OCI-LY1 (cell line): ENCODE data around the gene PHF8.

Experiments used
- H2AFZ ChIP-seq: fragments of 200-600 bp; sonication (generic), shearing (Covaris generic); 2 replicates; pipeline ENCODE4 v1.6.0; 2014; ENCODE audit warnings: antibody characterized with exemption, mild to moderate bottlenecking, low read length
- H3F3A ChIP-seq: fragments of 200-600 bp; sonication (generic), shearing (Covaris generic); 2 replicates; pipeline ENCODE4 v1.6.0; 2014; ENCODE audit warnings: mild to moderate bottlenecking, antibody characterized with exemption, low read length, moderate library complexity; ENCODE audit not compliant: insufficient read depth
- H3K27ac ChIP-seq: fragments of 200-600 bp; sonication (generic); 2 replicates; pipeline ENCODE4 v1.5.1; 2014; ENCODE audit warnings: low read length, mixed run types, mild to moderate bottlenecking, low read depth; ENCODE audit not compliant: poor library complexity, severe bottlenecking
- H3K27me3 ChIP-seq: fragments of 200-600 bp; sonication (generic); 2 replicates; pipeline ENCODE4 v1.6.0; 2014; ENCODE audit warnings: antibody characterized with exemption, mild to moderate bottlenecking, low read length, moderate library complexity; ENCODE audit not compliant: insufficient read depth
- H3K36me3 ChIP-seq: fragments of 200-600 bp; sonication (generic); 2 replicates; pipeline ENCODE4 v1.6.1; 2014; ENCODE audit warnings: mild to moderate bottlenecking, antibody characterized with exemption, low read length, moderate library complexity, mixed read lengths; ENCODE audit not compliant: insufficient read depth
- H3K4me1 ChIP-seq: fragments of 200-600 bp; sonication (generic); 2 replicates; pipeline ENCODE4 v1.5.1; 2014; ENCODE audit warnings: mild to moderate bottlenecking, low read length, moderate library complexity; ENCODE audit not compliant: insufficient read depth, severe bottlenecking
- H3K4me2 ChIP-seq: fragments of 200-600 bp; sonication (generic), shearing (Covaris generic); 2 replicates; pipeline ENCODE4 v1.6.1; 2014; ENCODE audit warnings: low read length
- H3K4me3 ChIP-seq: fragments of 200-600 bp; sonication (generic); 2 replicates; pipeline ENCODE4 v1.5.1; 2014; ENCODE audit warnings: low read length, low read depth, mild to moderate bottlenecking, mixed read lengths; ENCODE audit not compliant: poor library complexity, severe bottlenecking
- H3K79me2 ChIP-seq: fragments of 200-600 bp; shearing (Covaris generic); 2 replicates; pipeline ENCODE4 v1.6.1; 2016; ENCODE audit warnings: mixed run types, low read length, mixed read lengths; ENCODE audit not compliant: insufficient read depth
- H3K9ac ChIP-seq: fragments of 200-600 bp; sonication (generic), shearing (Covaris generic); 2 replicates; pipeline ENCODE4 v1.6.1; 2014; ENCODE audit warnings: mild to moderate bottlenecking, low read length, mixed read lengths
- H3K9me2 ChIP-seq: fragments of 200-600 bp; sonication (generic), shearing (Covaris generic); 2 replicates; pipeline ENCODE4 v1.6.1; 2014; ENCODE audit warnings: low read depth, mild to moderate bottlenecking, low read length, mixed read lengths
- H3K9me3 ChIP-seq: fragments of 200-600 bp; shearing (Covaris generic); 2 replicates; pipeline ENCODE4 v1.6.1; 2014; ENCODE audit warnings: low read length, mixed read lengths
- H4K20me1 ChIP-seq: fragments of 200-600 bp; sonication (generic), shearing (Covaris generic); 2 replicates; pipeline ENCODE4 v1.6.0; 2016; ENCODE audit warnings: mild to moderate bottlenecking, low read length; ENCODE audit not compliant: insufficient read depth
- CTCF ChIP-seq: fragments of 200-600 bp; sonication (generic), shearing (Covaris generic); IDR thresholded peaks from 2 replicates; pipeline ENCODE4 v1.5.1; 2017; ENCODE audit warnings: mild to moderate bottlenecking, antibody characterized with exemption, low read length, moderate library complexity, mixed read lengths
- EZH2 ChIP-seq: fragments of 200-600 bp; sonication (generic), shearing (Covaris generic); IDR thresholded peaks from 2 replicates; pipeline ENCODE4 v1.8.0; 2017; ENCODE audit warnings: borderline replicate concordance, mixed run types, mild to moderate bottlenecking, antibody characterized with exemption, low read length, moderate library complexity, mixed read lengths

Gene PHF8

GRCh38 chrX:54044126-54044876 is at the start of gene PHF8:
Gene PHF8 (minus strand): TSS chrX:54044473. CDS start chrX:54042728, 1,745 bp downstream.
- Histone ChIP-seq H3K27ac (peak within 1 kb of the TSS; percentile 96), H3K4me3 (peak within 1 kb of the TSS; percentile 97), H2AFZ (peak within 1 kb of the TSS; percentile 46; the same call in 1 of the 2 replicates), H3F3A (no peaks in the 10 kb centered on the region), H3K4me2 (peak within 1 kb of the TSS; percentile 97), H3K9me3 (no peaks in the 10 kb centered on the region), H3K36me3 (peaks cover 11% of the 10 kb centered on the region), H3K4me1 (peaks cover 17% of the 10 kb centered on the region), H3K79me2 (peaks cover 8% of the 10 kb centered on the region; the same call in 1 of the 2 replicates), H3K9ac (peak within 1 kb of the TSS; percentile 97), H4K20me1 (no peaks in the 10 kb centered on the region), H3K9me2 (no peaks in the 10 kb centered on the region), H3K27me3 (no peaks in the 10 kb centered on the region)
- TF ChIP-seq CTCF, result no peak
- no peak for TF ChIP-seq EZH2

- no peaks in the 10 kb centered on the region for H3K27me3 ChIP-seq
Measured at GRCh38 chrX:54093571-54093970, 49.3 kb upstream of the PHF8 start.

GRCh38 chrX:54093159-54093558 is 48.9 kb upstream of the PHF8 start:
- Histone ChIP-seq H3K36me3 (no peaks in the 10 kb centered on the region), H3K9me2 (no peaks in the 10 kb centered on the region), H2AFZ (no peak overlapping the region), H3K9ac (no peak overlapping the region), H3K27me3 (no peaks in the 10 kb centered on the region), H3F3A (no peaks in the 10 kb centered on the region), H3K4me3 (no peak overlapping the region), H3K4me2 (no peak overlapping the region), H3K4me1 (no peaks in the 10 kb centered on the region), H4K20me1 (no peaks in the 10 kb centered on the region), H3K9me3 (no peaks in the 10 kb centered on the region), H3K27ac (no peak overlapping the region), H3K79me2 (no peaks in the 10 kb centered on the region)
- no peak for TF ChIP-seq EZH2
- TF ChIP-seq CTCF, result no peak

More at GRCh38 chrX:54093571-54093970, 49.3 kb upstream of the PHF8 start:
- Histone ChIP-seq H3K9me3 (no peaks in the 10 kb centered on the region), H3K36me3 (no peaks in the 10 kb centered on the region), H2AFZ (no peak overlapping the region), H3K9me2 (no peaks in the 10 kb centered on the region), H3K4me2 (no peak overlapping the region), H4K20me1 (no peaks in the 10 kb centered on the region), H3K9ac (no peak overlapping the region), H3K4me1 (no peaks in the 10 kb centered on the region), H3K79me2 (no peaks in the 10 kb centered on the region), H3F3A (no peaks in the 10 kb centered on the region), H3K4me3 (no peak overlapping the region), H3K27ac (no peak overlapping the region)
- TF ChIP-seq CTCF (no peak), EZH2 (no peak)
